WTC11 (cell line): ENCODE results near the gene SFXN1. TPM values are rescaled to one million over a fixed set of nuclear protein-coding genes. Genes with fewer than 3 reads are reported as not detected.

Source experiments
- ATAC-seq: fragments of 200-7000 bp; cut with Tn5 transposase; 2 replicates; pipeline ENCODE4 v1.10.0; 2021; ENCODE audit warnings: mild to moderate bottlenecking, moderate library complexity
- CTCF ChIA-PET: fragments of 300-600 bp; sonication (Branson Sonifier 250); formaldehyde crosslinking; loops from one replicate; lab custom pipeline; 2021; ENCODE audit warnings: antibody characterized with exemption; lab: Charles Lee
- POLR2A ChIA-PET: fragments of 350-600 bp; sonication (Branson Sonifier 250); formaldehyde crosslinking; loops from one replicate; lab custom pipeline; 2021; ENCODE audit warnings: antibody characterized with exemption; lab: Charles Lee
- DNase-seq: peaks from one replicate; pipeline ENCODE4 v3.0.0; 2021; ENCODE audit warnings: low spot score
- H3K27ac Mint-ChIP-seq: 2 replicates; pipeline ENCODE4 v1.8.0; 2021; ENCODE audit warnings: mixed read lengths
- H3K27me3 Mint-ChIP-seq: 2 replicates; pipeline ENCODE4 v1.8.0; 2021; ENCODE audit warnings: low read depth, mild to moderate bottlenecking, moderate library complexity, mixed read lengths
- H3K36me3 Mint-ChIP-seq: 2 replicates; pipeline ENCODE4 v1.8.0; 2021; ENCODE audit warnings: mixed read lengths
- H3K4me1 Mint-ChIP-seq: 2 replicates; pipeline ENCODE4 v1.8.0; 2022; ENCODE audit warnings: mixed read lengths
- H3K4me3 Mint-ChIP-seq: 2 replicates; pipeline ENCODE4 v1.8.0; 2021; ENCODE audit warnings: mild to moderate bottlenecking, moderate library complexity, mixed read lengths
- H3K9me3 Mint-ChIP-seq: 2 replicates; pipeline ENCODE4 v1.8.0; 2021; ENCODE audit warnings: mixed read lengths
- ELF4 ChIP-seq: sonication (generic); formaldehyde crosslinking; IDR thresholded peaks from 2 replicates; pipeline ENCODE4 v1.8.1; 2022; ENCODE audit warnings: low read depth, mild to moderate bottlenecking, moderate library complexity, missing genetic modification reagents
- FOXK1 ChIP-seq: sonication (generic); formaldehyde crosslinking; IDR thresholded peaks from 2 replicates; pipeline ENCODE4 v1.8.0; 2022; ENCODE audit warnings: mild to moderate bottlenecking, moderate library complexity, missing genetic modification reagents
- JAZF1 ChIP-seq: fragments of 250-450 bp; sonication (Bioruptor Pico); IDR thresholded peaks from 2 replicates; pipeline ENCODE4 v1.9.0; 2021; ENCODE audit warnings: moderate library complexity, mild to moderate bottlenecking, inconsistent platforms
- MYBL2 ChIP-seq: sonication (generic); formaldehyde crosslinking; IDR thresholded peaks from 2 replicates; pipeline ENCODE4 v1.8.1; 2023; ENCODE audit warnings: mild to moderate bottlenecking, moderate library complexity, missing genetic modification reagents
- NFATC4 ChIP-seq: fragments of 250-450 bp; sonication (Bioruptor Pico); IDR thresholded peaks from 2 replicates; pipeline ENCODE4 v1.9.0; 2021; ENCODE audit warnings: mild to moderate bottlenecking
- NFE2L1 ChIP-seq: sonication (generic); formaldehyde crosslinking; IDR thresholded peaks from 2 replicates; pipeline ENCODE4 v1.8.1; 2023; ENCODE audit warnings: missing genetic modification reagents
- OVOL2 ChIP-seq: fragments of 250-450 bp; sonication (Bioruptor Pico); IDR thresholded peaks from 2 replicates; pipeline ENCODE4 v1.9.0; 2021; ENCODE audit warnings: mild to moderate bottlenecking, borderline replicate concordance
- PRRX2 ChIP-seq: fragments of 250-450 bp; sonication (Bioruptor Pico); IDR thresholded peaks from 2 replicates; pipeline ENCODE4 v1.8.0; 2021; ENCODE audit warnings: mild to moderate bottlenecking
- SMAD3 ChIP-seq: sonication (generic); formaldehyde crosslinking; IDR thresholded peaks from 2 replicates; pipeline ENCODE4 v1.8.0; 2022; ENCODE audit warnings: missing genetic modification reagents, mild to moderate bottlenecking, borderline replicate concordance
- TEAD1 ChIP-seq: sonication (generic); formaldehyde crosslinking; IDR thresholded peaks from 2 replicates; pipeline ENCODE4 v1.8.0; 2022; ENCODE audit warnings: mild to moderate bottlenecking, missing genetic modification reagents
- TEAD4 ChIP-seq: sonication (generic); formaldehyde crosslinking; IDR thresholded peaks from 2 replicates; pipeline ENCODE4 v1.8.0; 2022; ENCODE audit warnings: mild to moderate bottlenecking, missing genetic modification reagents
- ZBTB21 ChIP-seq: sonication (generic); formaldehyde crosslinking; IDR thresholded peaks from 2 replicates; pipeline ENCODE4 v1.8.1; 2023; ENCODE audit warnings: mild to moderate bottlenecking, missing genetic modification reagents, borderline replicate concordance
- ZNF121 ChIP-seq: sonication (generic); formaldehyde crosslinking; IDR thresholded peaks from 2 replicates; pipeline ENCODE4 v1.8.0; 2023; ENCODE audit warnings: missing genetic modification reagents
- ZNF138 ChIP-seq: sonication (generic); formaldehyde crosslinking; conservative IDR thresholded peaks from 2 replicates; pipeline ENCODE4 v1.8.1; 2022; ENCODE audit warnings: mild to moderate bottlenecking, moderate library complexity, missing genetic modification reagents
- ZNF219 ChIP-seq: sonication (generic); formaldehyde crosslinking; IDR thresholded peaks from 2 replicates; pipeline ENCODE4 v1.8.0; 2023; ENCODE audit warnings: missing genetic modification reagents, mild to moderate bottlenecking, borderline replicate concordance
- ZNF317 ChIP-seq: sonication (generic); formaldehyde crosslinking; IDR thresholded peaks from 2 replicates; pipeline ENCODE4 v1.8.1; 2023; ENCODE audit warnings: low read depth, mild to moderate bottlenecking, moderate library complexity, missing genetic modification reagents, borderline replicate concordance
- ZNF396 ChIP-seq: fragments of 250-450 bp; sonication (Bioruptor Pico); IDR thresholded peaks from 2 replicates; pipeline ENCODE4 v1.8.0; 2021; ENCODE audit warnings: mild to moderate bottlenecking, moderate library complexity, borderline replicate concordance
- total RNA-seq: library from RNA; stranded (reverse); gene quantifications from 3 replicates; pipeline ENCODE4 v1.2.3, GENCODE V29; 2021
- TF ChIP-seq, protein P1 (sequence below): fragments of 250-450 bp; sonication (Bioruptor Pico); IDR thresholded peaks from 2 replicates; pipeline ENCODE4 v1.9.0; 2021; ENCODE audit warnings: moderate library complexity, mild to moderate bottlenecking, inconsistent platforms, borderline replicate concordance
- TF ChIP-seq, protein P2 (sequence below): sonication (generic); formaldehyde crosslinking; IDR thresholded peaks from 2 replicates; pipeline ENCODE4 v1.8.0; 2022; ENCODE audit warnings: mild to moderate bottlenecking, missing genetic modification reagents
- TF ChIP-seq, protein P3 (sequence below): sonication (generic); formaldehyde crosslinking; IDR thresholded peaks from 2 replicates; pipeline ENCODE4 v1.8.0; 2023; ENCODE audit warnings: missing genetic modification reagents
- TF ChIP-seq, protein P4 (sequence below): sonication (generic); formaldehyde crosslinking; IDR thresholded peaks from 2 replicates; pipeline ENCODE4 v1.8.1; 2022; ENCODE audit warnings: low read depth, mild to moderate bottlenecking, moderate library complexity, missing genetic modification reagents, borderline replicate concordance
- TF ChIP-seq, protein P5 (sequence below): fragments of 250-450 bp; sonication (Bioruptor Pico); IDR thresholded peaks from 2 replicates; pipeline ENCODE4 v1.9.0; 2021; ENCODE audit warnings: mild to moderate bottlenecking
- TF ChIP-seq, protein P6 (sequence below): sonication (generic); formaldehyde crosslinking; IDR thresholded peaks from 2 replicates; pipeline ENCODE4 v1.8.0; 2022; ENCODE audit warnings: mild to moderate bottlenecking, missing genetic modification reagents
- TF ChIP-seq, protein P7 (sequence below): fragments of 250-450 bp; sonication (Bioruptor Pico); conservative IDR thresholded peaks from 2 replicates; pipeline ENCODE4 v1.9.0; 2021; ENCODE audit warnings: mild to moderate bottlenecking
- TF ChIP-seq, protein P8 (sequence below): sonication (generic); formaldehyde crosslinking; IDR thresholded peaks from 2 replicates; pipeline ENCODE4 v1.8.1; 2022; ENCODE audit warnings: missing genetic modification reagents, borderline replicate concordance

The SFXN1 gene
- total RNA-seq, 1 experiment from 2014 or later = 82.9 TPM

DNA sequence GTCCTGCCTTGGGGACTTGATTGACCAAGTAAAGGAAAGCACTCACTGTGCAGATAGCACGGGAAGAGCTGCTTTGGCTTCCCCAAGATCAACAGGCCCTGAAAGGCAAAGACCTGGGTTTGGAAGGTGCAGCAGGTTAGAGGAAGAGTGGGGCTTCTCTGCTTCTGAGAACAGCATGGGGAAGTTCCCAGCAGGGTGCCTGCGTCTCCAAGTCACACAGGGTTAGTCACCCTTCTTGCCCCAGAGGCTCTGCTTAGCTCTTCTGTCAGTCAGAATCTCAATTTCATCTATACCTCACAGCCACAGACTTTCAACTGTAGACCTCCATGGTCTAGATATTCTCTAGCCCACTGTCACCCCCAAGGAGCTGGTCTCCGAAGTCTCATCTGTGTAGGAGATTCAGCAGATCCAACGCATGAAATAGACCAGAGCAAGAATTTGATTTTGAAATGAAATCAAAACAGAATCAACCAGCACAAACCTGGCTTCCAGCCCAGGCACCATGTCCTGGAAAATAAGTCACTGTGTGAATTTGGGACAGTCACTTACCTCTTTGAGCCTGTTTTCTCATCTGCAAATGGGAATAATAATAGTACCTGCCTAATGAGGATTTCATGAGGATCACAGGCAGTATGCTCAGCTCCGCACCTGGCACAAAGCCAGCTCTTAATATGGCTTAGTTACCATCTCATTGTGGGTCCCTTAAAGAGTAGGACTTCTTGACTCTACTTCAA, 64.0 kb downstream of the SFXN1 start:
- Mint-ChIP-seq H3K4me1 (peaks cover 71% of the 10 kb centered on the region), H3K27ac (no peak overlapping the region; the same call in 1 of the 2 replicates), H3K4me3 (no peak overlapping the region), H3K9me3 (no peaks in the 10 kb centered on the region), H3K27me3 (peaks cover 13% of the 10 kb centered on the region), H3K36me3 (no peaks in the 10 kb centered on the region)
- TF ChIP-seq OVOL2 (CRISPR knock-in tag) = no peak
- no peak for TF ChIP-seq TEAD1 (CRISPR knock-in tag)
- TF ChIP-seq ZNF317 = no peak
- TF ChIP-seq SMAD3 (CRISPR knock-in tag) = no peak
- TF ChIP-seq, protein P1, sequence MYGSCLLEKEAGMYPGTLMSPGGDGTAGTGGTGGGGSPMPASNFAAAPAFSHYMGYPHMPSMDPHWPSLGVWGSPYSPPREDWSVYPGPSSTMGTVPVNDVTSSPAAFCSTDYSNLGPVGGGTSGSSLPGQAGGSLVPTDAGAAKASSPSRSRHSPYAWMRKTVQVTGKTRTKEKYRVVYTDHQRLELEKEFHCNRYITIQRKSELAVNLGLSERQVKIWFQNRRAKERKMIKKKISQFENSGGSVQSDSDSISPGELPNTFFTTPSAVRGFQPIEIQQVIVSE (CRISPR knock-in tag) = no peak
- TF ChIP-seq, protein P2, sequence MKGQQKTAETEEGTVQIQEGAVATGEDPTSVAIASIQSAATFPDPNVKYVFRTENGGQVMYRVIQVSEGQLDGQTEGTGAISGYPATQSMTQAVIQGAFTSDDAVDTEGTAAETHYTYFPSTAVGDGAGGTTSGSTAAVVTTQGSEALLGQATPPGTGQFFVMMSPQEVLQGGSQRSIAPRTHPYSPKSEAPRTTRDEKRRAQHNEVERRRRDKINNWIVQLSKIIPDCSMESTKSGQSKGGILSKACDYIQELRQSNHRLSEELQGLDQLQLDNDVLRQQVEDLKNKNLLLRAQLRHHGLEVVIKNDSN (CRISPR knock-in tag) = no peak
- no peak for TF ChIP-seq ZNF219 (CRISPR knock-in tag)
- TF ChIP-seq ELF4 = no peak
- no peak for TF ChIP-seq ZNF138 (CRISPR knock-in tag)
- TF ChIP-seq, protein P3, sequence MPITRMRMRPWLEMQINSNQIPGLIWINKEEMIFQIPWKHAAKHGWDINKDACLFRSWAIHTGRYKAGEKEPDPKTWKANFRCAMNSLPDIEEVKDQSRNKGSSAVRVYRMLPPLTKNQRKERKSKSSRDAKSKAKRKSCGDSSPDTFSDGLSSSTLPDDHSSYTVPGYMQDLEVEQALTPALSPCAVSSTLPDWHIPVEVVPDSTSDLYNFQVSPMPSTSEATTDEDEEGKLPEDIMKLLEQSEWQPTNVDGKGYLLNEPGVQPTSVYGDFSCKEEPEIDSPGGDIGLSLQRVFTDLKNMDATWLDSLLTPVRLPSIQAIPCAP = no peak
- TF ChIP-seq, protein P4, sequence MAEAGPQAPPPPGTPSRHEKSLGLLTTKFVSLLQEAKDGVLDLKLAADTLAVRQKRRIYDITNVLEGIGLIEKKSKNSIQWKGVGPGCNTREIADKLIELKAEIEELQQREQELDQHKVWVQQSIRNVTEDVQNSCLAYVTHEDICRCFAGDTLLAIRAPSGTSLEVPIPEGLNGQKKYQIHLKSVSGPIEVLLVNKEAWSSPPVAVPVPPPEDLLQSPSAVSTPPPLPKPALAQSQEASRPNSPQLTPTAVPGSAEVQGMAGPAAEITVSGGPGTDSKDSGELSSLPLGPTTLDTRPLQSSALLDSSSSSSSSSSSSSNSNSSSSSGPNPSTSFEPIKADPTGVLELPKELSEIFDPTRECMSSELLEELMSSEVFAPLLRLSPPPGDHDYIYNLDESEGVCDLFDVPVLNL (CRISPR knock-in tag) = no peak
- TF ChIP-seq TEAD4 (CRISPR knock-in tag) = no peak
- TF ChIP-seq JAZF1 (CRISPR knock-in tag) = no peak
- TF ChIP-seq, protein P5, sequence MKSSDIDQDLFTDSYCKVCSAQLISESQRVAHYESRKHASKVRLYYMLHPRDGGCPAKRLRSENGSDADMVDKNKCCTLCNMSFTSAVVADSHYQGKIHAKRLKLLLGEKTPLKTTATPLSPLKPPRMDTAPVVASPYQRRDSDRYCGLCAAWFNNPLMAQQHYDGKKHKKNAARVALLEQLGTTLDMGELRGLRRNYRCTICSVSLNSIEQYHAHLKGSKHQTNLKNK (CRISPR knock-in tag) = no peak
- DNase-seq (no peak), ATAC-seq (no peak)
- CTCF ChIA-PET = interaction anchor here (1.3 to 2.8 kb wide), 4 partner anchors 8 to 187 kb away, joined by 3 to 14 read pairs (median 10); no protein-coding TSS in a partner anchor
- POLR2A ChIA-PET = no interaction called here

DNA sequence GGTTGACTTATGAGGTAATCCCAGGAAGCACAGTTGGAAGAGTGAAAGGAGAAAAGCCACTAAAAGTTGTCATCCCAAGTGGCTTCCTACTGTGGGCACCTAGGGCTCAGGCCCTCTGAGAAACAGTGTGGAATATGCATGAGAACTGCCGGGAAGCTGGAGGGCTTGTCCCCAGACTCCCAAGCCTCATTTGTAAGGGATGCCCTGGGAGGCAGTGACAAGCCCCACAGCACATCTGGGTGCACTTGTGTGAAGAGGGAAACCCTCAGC, 64.5 kb downstream of the SFXN1 start:
- ATAC-seq = no peak
- no peak for TF ChIP-seq ZNF317
- ChIA-PET POLR2A (no interaction called here), CTCF (interaction anchor here (1.8 to 2.8 kb wide), 2 partner anchors 9 to 176 kb away, joined by 9 to 14 read pairs; no protein-coding TSS in a partner anchor)
- Mint-ChIP-seq H3K27ac (no peak overlapping the region), H3K4me1 (peaks cover 72% of the 10 kb centered on the region), H3K9me3 (no peaks in the 10 kb centered on the region), H3K36me3 (no peaks in the 10 kb centered on the region), H3K4me3 (no peak overlapping the region), H3K27me3 (peaks cover 13% of the 10 kb centered on the region)
- no peak for DNase-seq

DNA sequence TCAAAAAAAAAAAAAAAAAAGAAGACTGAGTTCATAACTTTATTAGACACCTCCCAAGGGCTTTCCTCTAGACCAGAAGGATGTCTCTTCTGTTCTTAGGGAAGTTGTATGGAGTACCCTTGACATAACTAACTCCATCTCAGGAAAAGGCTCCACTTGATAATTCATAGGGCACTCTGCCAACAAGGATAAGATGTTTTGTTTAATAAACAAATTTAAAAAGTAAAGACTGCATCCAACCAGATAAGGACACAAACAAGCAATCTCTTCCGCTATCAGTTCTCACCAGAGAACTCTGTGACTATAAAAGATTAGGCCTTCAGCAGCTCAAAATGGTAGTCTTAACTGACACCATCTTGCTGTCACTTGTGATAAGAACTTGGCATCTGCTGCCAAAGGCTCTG, 65.8 kb downstream of the SFXN1 start:
- H3K4me1 Mint-ChIP-seq = peaks cover 80% of the 10 kb centered on the region
- no peaks in the 10 kb centered on the region for H3K9me3 Mint-ChIP-seq
- no peak overlapping the region for H3K4me3 Mint-ChIP-seq
- ChIA-PET POLR2A (no interaction called here), CTCF (interaction anchor here (0.7 to 6.4 kb wide), 2 partner anchors 10 to 175 kb away, joined by 3 to 59 read pairs; no protein-coding TSS in a partner anchor)
- ATAC-seq (no peak), DNase-seq (no peak)
- H3K36me3 Mint-ChIP-seq = no peaks in the 10 kb centered on the region
- no peak overlapping the region for H3K27ac Mint-ChIP-seq
- peaks cover 13% of the 10 kb centered on the region for H3K27me3 Mint-ChIP-seq
- no peak for TF ChIP-seq ZBTB21
- no peak for TF ChIP-seq ZNF396 (CRISPR knock-in tag)
- TF ChIP-seq NFATC4 (CRISPR knock-in tag) = no peak
- no peak for TF ChIP-seq FOXK1 (CRISPR knock-in tag)
- TF ChIP-seq PRRX2 (CRISPR knock-in tag) = no peak
- no peak for TF ChIP-seq ZNF121
- TF ChIP-seq, protein P6, sequence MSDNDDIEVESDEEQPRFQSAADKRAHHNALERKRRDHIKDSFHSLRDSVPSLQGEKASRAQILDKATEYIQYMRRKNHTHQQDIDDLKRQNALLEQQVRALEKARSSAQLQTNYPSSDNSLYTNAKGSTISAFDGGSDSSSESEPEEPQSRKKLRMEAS (CRISPR knock-in tag) = no peak
- TF ChIP-seq TEAD4 (CRISPR knock-in tag) = no peak
- no peak for TF ChIP-seq MYBL2
- TF ChIP-seq, protein P7, sequence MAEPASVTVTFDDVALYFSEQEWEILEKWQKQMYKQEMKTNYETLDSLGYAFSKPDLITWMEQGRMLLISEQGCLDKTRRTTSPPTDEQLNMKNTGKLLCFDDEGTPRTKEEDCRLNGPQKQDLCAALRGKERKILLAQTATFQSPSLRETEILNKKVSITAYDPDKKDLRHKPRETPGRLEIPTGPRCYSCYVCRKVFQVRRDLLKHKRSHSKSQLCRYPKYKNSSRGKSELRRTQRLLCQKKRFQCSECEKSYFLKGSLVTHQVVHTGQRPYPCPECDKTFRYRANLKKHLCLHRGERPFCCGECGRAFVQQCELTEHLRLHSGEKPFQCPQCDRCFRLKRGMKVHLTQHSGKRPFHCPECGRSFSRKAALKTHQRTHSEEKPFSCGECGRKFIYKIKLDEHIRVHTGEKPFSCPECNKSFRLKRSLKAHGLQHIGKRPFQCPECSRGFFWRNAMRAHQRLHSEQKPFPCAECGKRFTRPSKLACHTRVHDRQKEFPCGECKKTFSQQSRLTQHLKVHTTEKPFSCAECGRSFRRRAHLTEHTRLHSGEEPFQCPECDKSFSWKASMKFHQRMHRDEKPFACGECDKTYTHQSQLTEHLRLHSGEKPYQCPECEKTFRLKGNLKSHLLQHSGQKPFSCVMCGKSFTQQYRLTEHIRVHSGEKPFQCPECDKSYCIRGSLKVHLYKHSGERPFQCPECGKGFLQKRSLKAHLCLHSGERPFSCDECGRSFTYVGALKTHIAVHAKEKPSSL (CRISPR knock-in tag) = no peak
- TF ChIP-seq NFE2L1 (CRISPR knock-in tag) = no peak
- TF ChIP-seq, protein P8, sequence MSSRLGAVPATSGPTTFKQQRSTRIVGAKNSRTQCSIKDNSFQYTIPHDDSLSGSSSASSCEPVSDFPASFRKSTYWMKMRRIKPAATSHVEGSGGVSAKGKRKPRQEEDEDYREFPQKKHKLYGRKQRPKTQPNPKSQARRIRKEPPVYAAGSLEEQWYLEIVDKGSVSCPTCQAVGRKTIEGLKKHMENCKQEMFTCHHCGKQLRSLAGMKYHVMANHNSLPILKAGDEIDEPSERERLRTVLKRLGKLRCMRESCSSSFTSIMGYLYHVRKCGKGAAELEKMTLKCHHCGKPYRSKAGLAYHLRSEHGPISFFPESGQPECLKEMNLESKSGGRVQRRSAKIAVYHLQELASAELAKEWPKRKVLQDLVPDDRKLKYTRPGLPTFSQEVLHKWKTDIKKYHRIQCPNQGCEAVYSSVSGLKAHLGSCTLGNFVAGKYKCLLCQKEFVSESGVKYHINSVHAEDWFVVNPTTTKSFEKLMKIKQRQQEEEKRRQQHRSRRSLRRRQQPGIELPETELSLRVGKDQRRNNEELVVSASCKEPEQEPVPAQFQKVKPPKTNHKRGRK (CRISPR knock-in tag) = no peak
